ENCODE results near the gene RARRES2.

RARRES2 gene

DNA sequence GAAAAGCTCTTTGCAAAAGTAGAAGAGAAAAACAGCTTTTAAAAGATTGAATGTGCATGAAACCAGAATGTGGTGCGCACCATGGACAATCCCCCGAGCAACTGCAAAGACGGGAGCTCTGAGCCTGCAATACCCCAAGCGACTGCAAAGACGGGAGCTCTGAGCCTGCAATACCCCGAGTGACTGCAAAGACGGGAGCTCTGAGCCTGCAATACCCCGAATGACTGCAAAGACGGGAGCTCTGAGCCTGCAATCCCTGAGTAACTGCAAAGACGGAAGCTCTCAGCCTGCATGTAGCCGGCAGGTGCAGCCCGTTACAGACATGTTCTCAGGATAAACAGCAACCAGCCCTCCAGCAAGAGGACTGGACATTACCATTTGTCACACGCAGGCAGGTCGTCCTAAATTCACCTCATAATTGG lies 43.9 kb upstream of the RARRES2 start:
- H3K4me3 ChIP-seq (ENCODE audit: low read depth, low read length): no peak overlapping the region
- H3K27me3 ChIP-seq: no peaks in the 10 kb centered on the region
- H3K9me3 ChIP-seq: no peaks in the 10 kb centered on the region
- DNase-seq: no peak
- H3K36me3 ChIP-seq: peaks cover 3% of the 10 kb centered on the region; the same call in 1 of the 2 replicates
- no peak for TF ChIP-seq CTCF (IDR thresholded peaks at IDR 0.05; ENCODE audit: low read depth, low read length)
- peaks cover 13% of the 10 kb centered on the region for H3K4me1 ChIP-seq

DNA sequence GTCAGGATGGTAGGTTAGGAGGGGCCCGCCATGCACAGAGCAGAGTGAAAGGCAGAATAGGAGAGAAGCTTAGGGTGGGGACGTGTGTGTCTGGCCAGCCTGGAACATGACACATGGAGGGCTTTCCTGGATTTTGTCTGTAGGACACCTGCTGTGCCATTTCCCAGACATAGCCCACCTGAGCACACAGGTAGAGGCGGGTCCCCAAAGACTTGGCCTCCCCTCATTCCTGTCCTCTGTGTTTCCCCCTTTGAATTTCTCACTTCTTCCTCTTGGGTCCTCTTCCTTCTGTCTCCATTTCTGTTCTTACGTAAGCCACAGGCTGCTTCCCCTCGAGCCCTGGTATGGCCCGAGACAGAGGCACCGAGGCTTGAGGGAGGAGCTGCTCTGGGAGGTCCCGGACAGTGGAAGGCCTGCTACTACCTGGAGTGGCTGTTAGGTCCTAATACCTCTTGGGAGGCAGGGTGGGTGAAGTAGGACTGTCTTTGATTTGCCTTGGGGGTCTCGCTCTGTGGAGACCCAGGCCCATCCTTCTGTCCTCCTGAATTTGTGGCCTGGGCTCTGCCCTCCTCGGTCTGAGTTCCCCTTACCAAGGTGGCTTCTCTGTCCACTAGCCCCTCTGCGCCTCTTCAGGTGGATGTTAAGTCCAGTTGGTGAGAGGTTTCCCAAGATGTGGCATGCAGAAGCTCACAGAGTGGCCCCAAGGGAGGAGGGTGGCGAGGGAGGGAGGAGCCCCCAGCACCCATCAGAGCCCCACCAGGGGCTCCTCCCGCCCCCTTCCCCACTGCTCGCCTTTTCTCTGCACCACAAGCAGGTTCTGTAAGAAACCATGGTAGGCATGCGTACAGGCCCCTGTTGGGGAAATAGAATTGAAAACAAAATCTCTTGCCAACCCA lies 43.2 kb upstream of the RARRES2 start:
- Histone ChIP-seq H3K36me3 (peaks cover 3% of the 10 kb centered on the region; the same call in 1 of the 2 replicates), H3K9me3 (no peaks in the 10 kb centered on the region), H3K27me3 (no peaks in the 10 kb centered on the region), H3K4me1 (peaks cover 13% of the 10 kb centered on the region), H3K4me3 (ENCODE audit: low read depth, low read length) (no peak overlapping the region)
- no peak for DNase-seq
- TF ChIP-seq CTCF (IDR thresholded peaks at IDR 0.05; ENCODE audit: low read depth, low read length): no peak

- Histone ChIP-seq H3K36me3 (no peaks in the 10 kb centered on the region), H3K4me1 (peaks cover 9% of the 10 kb centered on the region), H3K9me3 (no peaks in the 10 kb centered on the region), H3K27me3 (no peaks in the 10 kb centered on the region), H3K4me3 (ENCODE audit: low read depth, low read length) (no peak overlapping the region)
- peak; percentile 51 for DNase-seq
- TF ChIP-seq CTCF (IDR thresholded peaks at IDR 0.05; ENCODE audit: low read depth, low read length): no peak
Measured at GRCh38 chr7:150383710-150384397, 42.4 kb upstream of the RARRES2 start.

DNA sequence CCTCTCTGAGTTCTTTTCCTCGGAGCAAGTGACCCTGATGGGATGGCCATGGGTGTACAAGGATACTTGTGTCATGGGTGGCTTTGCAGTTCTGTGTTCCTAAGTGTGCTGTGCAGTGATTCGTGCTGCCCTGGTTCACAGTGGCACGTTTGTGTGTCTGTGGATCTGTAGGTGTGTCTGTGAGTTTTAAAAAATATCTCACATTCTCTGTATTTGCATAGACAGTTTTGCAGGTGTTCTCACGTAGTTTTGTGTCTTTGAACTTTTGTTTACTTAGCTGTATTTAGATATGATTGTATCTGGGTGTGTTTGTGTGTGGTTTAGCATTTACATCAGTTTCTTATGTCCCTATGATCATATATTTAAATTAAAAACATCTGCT lies 41.4 kb upstream of the RARRES2 start:
- peaks cover 4% of the 10 kb centered on the region; the same call in 1 of the 2 replicates for H3K4me1 ChIP-seq
- no peak for TF ChIP-seq CTCF (IDR thresholded peaks at IDR 0.05; ENCODE audit: low read depth, low read length)
- H3K9me3 ChIP-seq: no peaks in the 10 kb centered on the region

GRCh38 chr7:150382123-150382843 lies 40.9 kb upstream of the RARRES2 start:
- no peak for DNase-seq

More for the DNA sequence above, 41.4 kb upstream of the RARRES2 start:
- no peak overlapping the region for H3K4me3 ChIP-seq (ENCODE audit: low read depth, low read length)
- no peaks in the 10 kb centered on the region for H3K27me3 ChIP-seq
- DNase-seq: no peak
- no peaks in the 10 kb centered on the region for H3K36me3 ChIP-seq

More at GRCh38 chr7:150382123-150382843, 40.9 kb upstream of the RARRES2 start:
- Histone ChIP-seq H3K9me3 (no peaks in the 10 kb centered on the region), H3K27me3 (no peaks in the 10 kb centered on the region), H3K4me3 (ENCODE audit: low read depth, low read length) (no peak overlapping the region), H3K4me1 (peaks cover 4% of the 10 kb centered on the region; the same call in 1 of the 2 replicates), H3K36me3 (no peaks in the 10 kb centered on the region)
- TF ChIP-seq CTCF (IDR thresholded peaks at IDR 0.05; ENCODE audit: low read depth, low read length): no peak

All from BE2C (cell line).